IMR-90 (cell line): ENCODE data around the gene CIROP. TPM values are rescaled to one million over a fixed set of nuclear protein-coding genes. Genes with fewer than 3 reads are reported as not detected.

ENCODE experiments used
- ATAC-seq: fragments of 200-7000 bp; cut with Tn5 transposase; 2 replicates; pipeline ENCODE4 v1.9.1; 2020; ENCODE audit warnings: low read depth, mild to moderate bottlenecking, moderate library complexity
- BruUV-seq: library from RNA; stranded (reverse); fragments of 400-500 nt; replicated peaks from 2 replicates; lab custom pipeline; 2021; lab: Mats Ljungman, UMichigan
- CTCF ChIA-PET: fragments of 300-600 bp; formaldehyde crosslinking; extraction: SDS; loops from one replicate; lab custom pipeline; 2021; ENCODE audit warnings: antibody characterized with exemption; lab: Yijun Ruan, JAX
- POLR2A ChIA-PET: fragments of 300-600 bp; sonication (Branson Sonifier 250); formaldehyde crosslinking; loops from one replicate; lab custom pipeline; 2022; ENCODE audit warnings: antibody characterized with exemption; ENCODE audit not compliant: unreplicated experiment; lab: Charles Lee
- DNase-seq: peaks from one replicate; pipeline ENCODE4 v3.0.0; 2013
- H2AFZ ChIP-seq: replicated peaks from 2 replicates; pipeline ENCODE3; 2013; ENCODE audit warnings: low read length, mild to moderate bottlenecking; ENCODE audit not compliant: poor library complexity
- H2AK5ac ChIP-seq: 2 replicates; pipeline ENCODE4 v1.6.1; 2013; ENCODE audit warnings: low read depth, low read length, inconsistent platforms
- H2AK9ac ChIP-seq: replicated peaks from 2 replicates; pipeline ENCODE3; 2013; ENCODE audit warnings: mild to moderate bottlenecking, low read depth, low read length, moderate library complexity; ENCODE audit not compliant: poor library complexity
- H2BK120ac ChIP-seq: 2 replicates; pipeline ENCODE4 v1.6.1; 2013; ENCODE audit warnings: low read depth, low read length, inconsistent platforms
- H2BK15ac ChIP-seq: 3 replicates; pipeline ENCODE4 v1.6.1; 2013; ENCODE audit warnings: low read depth, low read length, inconsistent platforms
- H2BK20ac ChIP-seq: 2 replicates; pipeline ENCODE4 v1.6.1; 2013; ENCODE audit warnings: low read depth, mild to moderate bottlenecking, inconsistent platforms, low read length, moderate library complexity
- H2BK5ac ChIP-seq: 2 replicates; pipeline ENCODE4 v1.6.1; 2013; ENCODE audit warnings: mild to moderate bottlenecking, low read depth, low read length, inconsistent platforms; ENCODE audit not compliant: poor library complexity, severe bottlenecking
- H3K14ac ChIP-seq: replicated peaks from 2 replicates; pipeline ENCODE4 v1.6.1; 2013; ENCODE audit warnings: low read depth, low read length, inconsistent platforms
- H3K18ac ChIP-seq: 2 replicates; pipeline ENCODE4 v1.6.1; 2013; ENCODE audit warnings: low read depth, low read length, control low read depth
- H3K23ac ChIP-seq: 2 replicates; pipeline ENCODE4 v1.6.1; 2013; ENCODE audit warnings: low read depth, low read length, inconsistent platforms
- H3K27ac ChIP-seq: 2 replicates; pipeline ENCODE4 v1.5.1; 2013; ENCODE audit warnings: mild to moderate bottlenecking, control low read depth, low read length; ENCODE audit not compliant: insufficient read depth
- H3K27me3 ChIP-seq: 2 replicates; pipeline ENCODE4 v1.6.1; 2013; ENCODE audit warnings: low read length; ENCODE audit not compliant: control insufficient read depth, insufficient read depth
- H3K36me3 ChIP-seq: 2 replicates; pipeline ENCODE4 v1.6.1; 2013; ENCODE audit warnings: low read length, mixed read lengths; ENCODE audit not compliant: control insufficient read depth, insufficient read depth
- H3K4ac ChIP-seq: 2 replicates; pipeline ENCODE4 v1.6.1; 2013; ENCODE audit warnings: low read depth, low read length, inconsistent platforms
- H3K4me1 ChIP-seq: 2 replicates; pipeline ENCODE4 v1.6.1; 2013; ENCODE audit warnings: low read length, mixed read lengths; ENCODE audit not compliant: control insufficient read depth, insufficient read depth
- H3K4me2 ChIP-seq: 2 replicates; pipeline ENCODE4 v1.6.1; 2013; ENCODE audit warnings: low read depth, mild to moderate bottlenecking, control low read depth, low read length, moderate library complexity
- H3K4me3 ChIP-seq: 2 replicates; pipeline ENCODE4 v1.5.1; 2013; ENCODE audit warnings: low read depth, mild to moderate bottlenecking, control low read depth, low read length, moderate library complexity; ENCODE audit not compliant: insufficient read depth
- H3K56ac ChIP-seq: 2 replicates; pipeline ENCODE4 v1.6.1; 2013; ENCODE audit warnings: low read length, inconsistent platforms; ENCODE audit not compliant: insufficient read depth; ENCODE audit errors: extremely low read depth
- H3K79me1 ChIP-seq, 2 experiments: 2 replicates each; pipeline ENCODE4 v1.6.1; 2013; ENCODE audit warnings: low read length in 2 of 2, inconsistent platforms in 1 of 2, low read depth in 1 of 2
- H3K9ac ChIP-seq: 2 replicates; pipeline ENCODE4 v1.6.1; 2013; ENCODE audit warnings: low read depth, low read length, control low read depth
- H3K9me1 ChIP-seq: 2 replicates; pipeline ENCODE4 v1.6.1; 2013; ENCODE audit warnings: low read length, inconsistent platforms; ENCODE audit not compliant: insufficient read depth
- H3K9me3 ChIP-seq: 2 replicates; pipeline ENCODE4 v1.6.1; 2013; ENCODE audit warnings: low read length; ENCODE audit not compliant: control insufficient read depth, insufficient read depth
- H4K20me1 ChIP-seq: 2 replicates; pipeline ENCODE4 v1.6.1; 2013; ENCODE audit warnings: low read length, inconsistent platforms; ENCODE audit not compliant: insufficient read depth
- H4K5ac ChIP-seq: 2 replicates; pipeline ENCODE4 v1.6.1; 2013; ENCODE audit warnings: mild to moderate bottlenecking, low read depth, low read length, control low read depth
- H4K8ac ChIP-seq, 2 experiments: 2 replicates each; pipeline ENCODE4 v1.6.1; 2013; ENCODE audit warnings: low read depth in 2 of 2, low read length in 2 of 2, control low read depth in 1 of 2, inconsistent platforms in 1 of 2
- H4K91ac ChIP-seq: 2 replicates; pipeline ENCODE4 v1.6.1; 2013; ENCODE audit warnings: low read depth, low read length, inconsistent platforms; ENCODE audit not compliant: insufficient read depth
- ELK1 ChIP-seq: fragments of 150-350 bp; IDR thresholded peaks from 2 replicates; pipeline ENCODE4 v1.6.1; 2016; ENCODE audit warnings: low read depth, mild to moderate bottlenecking, low read length, moderate library complexity, borderline replicate concordance
- MXI1 ChIP-seq: IDR thresholded peaks from 2 replicates; pipeline ENCODE4 v1.6.1; 2012; ENCODE audit warnings: low read depth, mild to moderate bottlenecking, low read length, moderate library complexity, borderline replicate concordance
- USF2 ChIP-seq: fragments of 150-350 bp; IDR thresholded peaks from 2 replicates; pipeline ENCODE4 v1.6.1; 2017; ENCODE audit warnings: mild to moderate bottlenecking, antibody characterized with exemption, low read length, low read depth
- WGBS, 2 experiments: methylation state at CpG; one replicate each; pipeline versions ENCODE4 v1.1.5 to v1.1.7; 2013; ENCODE audit warnings: missing lambda C conversion rate in 2 of 2; ENCODE audit not compliant: insufficient read length in 1 of 2; ENCODE audit errors: extremely low coverage in 2 of 2; 5-methylcytosine and 5-hydroxymethylcytosine counted together
- dilution Hi-C: fragments of 300-500 bp; cut with HindIII; formaldehyde crosslinking; loops from one replicate; pipeline ENCODE4 v1.14.3; 2018; ENCODE audit warnings: low sequenced_read_pairs; ENCODE audit not compliant: unreplicated experiment
- in situ Hi-C: fragments of 300-500 bp; cut with MboI; formaldehyde crosslinking; loops from 3 replicates; pipeline ENCODE4 v1.14.3; 2019; ENCODE audit warnings: low sequenced_read_pairs, inconsistent platforms, mixed read lengths
- intact Hi-C: fragments of 100-400 bp; cut with micrococcal nuclease; formaldehyde crosslinking; loops from 2 replicates; pipeline ENCODE4 v1.10.0; 2022
- polyA plus RNA-seq, 3 experiments: library from polyadenylated mRNA; depleted of rRNA; stranded (reverse); fragments of >200 nt; gene quantifications; 2 replicates each; pipeline ENCODE4 v1.2.3, GENCODE V29; 2012; ENCODE audit warnings: low replicate concordance in 1 of 3
- total RNA-seq: library from RNA; depleted of rRNA; stranded (reverse); fragments of >200 nt; gene quantifications from 2 replicates; pipeline ENCODE4 v1.2.3, GENCODE V29; 2012

CIROP gene
- total and polyA plus RNA-seq, 2 of the 4 experiments (the other 2 are of a cell fraction), result 0.31 to 0.36 TPM

GRCh38 chr14:23055621-23056144 is 49.1 kb downstream of the CIROP start:
- in situ Hi-C loops, result no loop called here
- Histone ChIP-seq H3K36me3 (peaks cover 21% of the 10 kb centered on the region), H2AFZ (peak overlapping the region; percentile 89), H3K27ac (no peak overlapping the region), H3K4me3 (no peak overlapping the region), H2AK9ac (peak overlapping the region; percentile 95), H3K27me3 (no peaks in the 10 kb centered on the region), H3K4me1 (peaks cover 11% of the 10 kb centered on the region; the same call in 1 of the 2 replicates), H3K9ac (no peak overlapping the region), H2BK20ac (no peak overlapping the region), H4K8ac (no peak overlapping the region), H2BK5ac (no peak overlapping the region), H3K4me2 (no peak overlapping the region), H2AK5ac (peak overlapping the region; percentile 20; the same call in 1 of the 2 replicates), H4K20me1 (peaks cover 13% of the 10 kb centered on the region), H3K4ac (peak overlapping the region; percentile 5; the same call in 1 of the 2 replicates), H4K5ac (no peak overlapping the region), H3K9me1 (no peaks in the 10 kb centered on the region), H3K9me3 (no peaks in the 10 kb centered on the region), H3K56ac (no peak overlapping the region), H3K23ac (no peak overlapping the region), H4K91ac (no peak overlapping the region), H3K18ac (no peak overlapping the region), H2BK120ac (no peak overlapping the region), H3K79me1 (peaks cover 0 to 28% of the 10 kb centered on the region in 2 experiments; a peak in 3 of 4 replicates), H2BK15ac (no peak overlapping the region), H3K14ac (no peak overlapping the region)
- WGBS, 2 experiments, result no CpG with 5 or more reads among the region's 6 CpGs
- DNase-seq (peak; percentile 29), ATAC-seq (no peak)
- intact Hi-C loops, result loop anchor here (1.0 to 2.0 kb wide), 2 partner anchors 54 to 491 kb away; no protein-coding TSS in a partner anchor
- ChIA-PET CTCF (interaction anchor here (1.1 to 1.3 kb wide), 2 partner anchors 13 to 69 kb away, joined by 3 to 4 read pairs; no protein-coding TSS in a partner anchor), POLR2A (no interaction called here)
- no peak for TF ChIP-seq ELK1
- TF ChIP-seq MXI1, result peak; percentile 70; the same call in 1 of the 2 replicates
- TF ChIP-seq USF2, result peak; percentile 40; the same call in 1 of the 2 replicates
- BruUV-seq, result no TSS peak
- dilution Hi-C loops, result no loop called here
